Hematopoietic multipotent progenitor cell treated with erythropoietin and hydrocortisone succinate and interleukin-3 and kit ligand, for 15 days (in vitro differentiated cells): ENCODE data around the gene HSPA14.
"Not testable (repeated sequence)": the region's sequence is repeated elsewhere in the genome, so short reads cannot be mapped to it uniquely, and the experiment has no call there.

Experiments used
- DNase-seq: peaks from one replicate; pipeline ENCODE4 v3.0.0-alpha.2; 2015; ENCODE audit warnings: low spot score

The HSPA14 gene

GRCh38 chr10:14837757-14838581 is at the start of gene HSPA14, which contains the start of the genes CDNF and MSANTD7:
TSS of gene HSPA14 (plus strand) at chr10:14838306. CDS start at chr10:14838403, 97 bp downstream.
TSS of gene CDNF (minus strand) at chr10:14838037. CDS start at chr10:14837946, 91 bp downstream.
TSS of gene MSANTD7 (plus strand) at chr10:14838306. CDS start at chr10:14842285, 3,979 bp downstream.
- DNase-seq: peak; percentile 100

GRCh38 chr10:14798636-14799035 is 39.5 kb upstream of the HSPA14 start:
- DNase-seq: no peak

- DNase-seq: no peak
Measured at GRCh38 chr10:14800397-14800796, 37.7 kb upstream of the HSPA14 start.

GRCh38 chr10:14801723-14802122 is 36.4 kb upstream of the HSPA14 start:
- no peak for DNase-seq

- DNase-seq: no peak
Measured at GRCh38 chr10:14803827-14804226, 34.3 kb upstream of the HSPA14 start.

- DNase-seq: no peak
Measured at GRCh38 chr10:14806318-14806717, 31.8 kb upstream of the HSPA14 start.

- no peak for DNase-seq
Measured at GRCh38 chr10:14810969-14811953, 26.8 kb upstream of the HSPA14 start.

GRCh38 chr10:14812271-14812670 is 25.8 kb upstream of the HSPA14 start:
- no peak for DNase-seq

GRCh38 chr10:14815681-14816080 is 22.4 kb upstream of the HSPA14 start:
- DNase-seq: no peak

GRCh38 chr10:14816717-14817116 is 21.4 kb upstream of the HSPA14 start:
- DNase-seq: not testable (repeated sequence)

GRCh38 chr10:14820010-14820774 is 17.9 kb upstream of the HSPA14 start:
- DNase-seq: no peak

- no peak for DNase-seq
Measured at GRCh38 chr10:14820775-14821154, 17.3 kb upstream of the HSPA14 start.

- DNase-seq: no peak
Measured at GRCh38 chr10:14821635-14822375, 16.3 kb upstream of the HSPA14 start.

GRCh38 chr10:14822879-14823755 is 15.0 kb upstream of the HSPA14 start:
- DNase-seq: no peak

- no peak for DNase-seq
Measured at GRCh38 chr10:14823966-14824365, 14.1 kb upstream of the HSPA14 start.

GRCh38 chr10:14826076-14826829 is 11.9 kb upstream of the HSPA14 start:
- no peak for DNase-seq

- no peak for DNase-seq
Measured at GRCh38 chr10:14833106-14833505, 5.0 kb upstream of the HSPA14 start.

- no peak for DNase-seq
Measured at GRCh38 chr10:14836208-14836607, 1.9 kb upstream of the HSPA14 start.

GRCh38 chr10:14837003-14837756 is 926 bp upstream of the HSPA14 start:
- DNase-seq: no peak
